Psoas muscle (tissue), 8 donors: Measurements from ENCODE around the gene CFAP92. TPM values are rescaled to one million over a fixed set of nuclear protein-coding genes. Genes with fewer than 3 reads are reported as not detected.

Experiments
- ATAC-seq, 4 donors: fragments of 200-7000 bp; cut with Tn5 transposase; one replicate each; pipeline ENCODE4 v1.9.1; 2020; ENCODE audit warnings: moderate library complexity in 3 of 4, mild to moderate bottlenecking in 2 of 4
- DNase-seq, 2 donors: peaks; one replicate each; pipeline ENCODE4 v3.0.0-alpha.2; 2020
- H3K27ac ChIP-seq: fragments of 200-600 bp; one replicate; pipeline ENCODE4 v1.8.0; 2022
- H3K27me3 ChIP-seq, 3 donors: fragments of 200-600 bp in 1 of 3; one replicate each; pipeline versions ENCODE4 v1.6.1 to v1.8.0; 2013 to 2022; ENCODE audit warnings: low read length in 2 of 3, mild to moderate bottlenecking in 2 of 3, moderate library complexity in 1 of 3; ENCODE audit not compliant: insufficient read depth in 3 of 3
- H3K36me3 ChIP-seq, 2 donors: fragments of 200-600 bp in 1 of 2; one replicate each; pipeline versions ENCODE4 v1.6.1 to v1.8.0; 2013 to 2022; ENCODE audit warnings: low read depth in 1 of 2, mild to moderate bottlenecking in 1 of 2, moderate library complexity in 1 of 2; ENCODE audit not compliant: insufficient read depth in 1 of 2
- H3K4me1 ChIP-seq: fragments of 200-600 bp; one replicate; pipeline ENCODE4 v1.8.0; 2022
- H3K4me3 ChIP-seq: fragments of 200-600 bp; one replicate; pipeline ENCODE4 v1.8.0; 2022; ENCODE audit warnings: mild to moderate bottlenecking
- H3K9me3 ChIP-seq: fragments of 200-600 bp; one replicate; pipeline ENCODE4 v1.8.0; 2022
- CTCF ChIP-seq: fragments of 200-600 bp; IDR thresholded peaks from one replicate; pipeline ENCODE4 v1.8.0; 2022; ENCODE audit warnings: antibody characterized with exemption
- WGBS, 3 donors: extraction: QIAGEN DNeasy Blood & Tissue Kit; methylation state at CpG; one replicate each; pipeline versions ENCODE4 v1.1.6 to v1.1.7; 2013; 5-methylcytosine and 5-hydroxymethylcytosine counted together
- intact Hi-C, 2 donors: fragments of 100-400 bp; cut with DNase I; formaldehyde crosslinking; loops; one replicate each; pipeline versions ENCODE4 v1.11.0 to v1.14.2; 2022
- polyA plus RNA-seq, 3 donors: library from polyadenylated mRNA; stranded (reverse); fragments of 200-250 nt; gene quantifications; one replicate each; pipeline ENCODE4 v1.2.3, GENCODE V29; 2013
- total RNA-seq, 4 donors: library from RNA; stranded (reverse); fragmentation: NEBNext Ultra II Directional in 2 of 4; extraction: Animal tissue kit (Norgen Biotek cat#: 25700) in 2 of 4; gene quantifications; one replicate each; pipeline versions ENCODE4 v1.2.1 to v1.2.4, GENCODE V29; 2021 to 2023
- donor health status: healthy with polysubstance abuse.
- donor health status: DM: no; HTN: no; CAD: no; lungs with moderate emphysema.
- donor health status: Bipolar disorder and iron deficiency.
- donor health status: healthy.
- donor health status: DM: yes; HTN: yes; CAD: no.
- donor health status: DM: no; HTN: no; CAD: no.
- donor health status: DM: no; HTN: no; CAD: no.
- donor health status: DM: yes; HTN: yes; CAD: no.

CFAP92 gene
- total and polyA plus RNA-seq, 7 donors = 0.07 to 0.86 (median 0.15) TPM

GRCh38 chr3:128988286-128988685 lies 5.6 kb downstream of the CFAP92 start:
- Histone ChIP-seq H3K4me1 (no peaks in the 10 kb centered on the region), H3K27ac (no peak overlapping the region), H3K9me3 (no peaks in the 10 kb centered on the region), H3K4me3 (no peak overlapping the region), H3K36me3 (no peaks in the 10 kb centered on the region), H3K27me3 (no peaks in the 10 kb centered on the region)
- no peak for TF ChIP-seq CTCF
- intact Hi-C loops = no loop called here
- ATAC-seq = no peak
- peak in 1 of 2 donors; percentile 0 for DNase-seq
- 87 to 94% (median 92%) methylated on average over 8 of the region's 8 CpGs for WGBS, 3 donors

- Histone ChIP-seq H3K27me3 (no peaks in the 10 kb centered on the region), H3K4me1 (no peaks in the 10 kb centered on the region), H3K9me3 (no peaks in the 10 kb centered on the region), H3K36me3 (no peaks in the 10 kb centered on the region), H3K27ac (no peak overlapping the region), H3K4me3 (no peak overlapping the region)
- no peak for DNase-seq
- no peak for TF ChIP-seq CTCF
- 85 to 88% (median 87%) methylated on average over 15 of the region's 15 CpGs for WGBS, 3 donors
- intact Hi-C loops = no loop called here
- ATAC-seq = no peak
These were observed 6.4 kb downstream of the CFAP92 start for GRCh38 chr3:128987302-128988100.

- Histone ChIP-seq H3K9me3 (no peaks in the 10 kb centered on the region), H3K36me3 (no peaks in the 10 kb centered on the region), H3K27ac (no peak overlapping the region), H3K4me3 (no peak overlapping the region), H3K4me1 (no peaks in the 10 kb centered on the region), H3K27me3 (no peaks in the 10 kb centered on the region)
- DNase-seq = no peak
- 89 to 97% (median 95%) methylated on average over 3 of the region's 3 CpGs for WGBS, 3 donors
- ATAC-seq = no peak
- intact Hi-C loops = no loop called here
- TF ChIP-seq CTCF = no peak
These were observed 9.3 kb downstream of the CFAP92 start for GRCh38 chr3:128984596-128984995.

GRCh38 chr3:128983293-128984069 lies 10.4 kb downstream of the CFAP92 start:
- Histone ChIP-seq H3K27me3 (no peaks in the 10 kb centered on the region), H3K9me3 (no peaks in the 10 kb centered on the region), H3K4me1 (no peaks in the 10 kb centered on the region), H3K36me3 (no peaks in the 10 kb centered on the region), H3K4me3 (no peak overlapping the region), H3K27ac (no peak overlapping the region)
- no peak for ATAC-seq
- intact Hi-C loops = no loop called here
- TF ChIP-seq CTCF = no peak
- 78 to 79% (median 78%) methylated on average over 9 of the region's 9 CpGs for WGBS, 3 donors
- DNase-seq = no peak
